SW480 (cell line): ENCODE results near the gene CCDC12.

Experiments
- DNase-seq: peaks from one replicate; pipeline ENCODE4 v3.0.0-alpha.2; 2016; ENCODE audit warnings: low spot score

CCDC12 gene

GRCh38 chr3:46874430-46874829 is 102.1 kb downstream of the CCDC12 start:
- DNase-seq = no peak

GRCh38 chr3:46873521-46873920 is 103.0 kb downstream of the CCDC12 start:
- DNase-seq = no peak
